ENCODE results near the gene CFAP74.

Gene CFAP74

GRCh38 chr1:1958071-1958541, 45.5 kb downstream of the CFAP74 start:
- Histone ChIP-seq H3K4me1 (ENCODE audit: control insufficient read depth, insufficient read depth, low read length) (no peaks in the 10 kb centered on the region), H3K4me3 (ENCODE audit: insufficient read depth, low read depth, low read length) (no peak overlapping the region), H3K27ac (ENCODE audit: insufficient read depth, low read depth, low read length, poor library complexity, severe bottlenecking) (no peak overlapping the region), H3K36me3 (ENCODE audit: control insufficient read depth, insufficient read depth, low read length) (no peaks in the 10 kb centered on the region), H3K27me3 (ENCODE audit: control insufficient read depth, insufficient read depth, low read length, poor library complexity, severe bottlenecking) (no peaks in the 10 kb centered on the region), H3K9me3 (ENCODE audit: control insufficient read depth, low read length) (no peaks in the 10 kb centered on the region)
- 94% methylated on average over 29 of the region's 29 CpGs for WGBS, 2 experiments

GRCh38 chr1:1957533-1957961, 46.0 kb downstream of the CFAP74 start:
- 88 to 91% methylated on average over 22 of the region's 22 CpGs for WGBS, 2 experiments
- H3K4me1 ChIP-seq (ENCODE audit: control insufficient read depth, insufficient read depth, low read length) = no peaks in the 10 kb centered on the region
- no peak overlapping the region for H3K4me3 ChIP-seq (ENCODE audit: insufficient read depth, low read depth, low read length)
- no peaks in the 10 kb centered on the region for H3K27me3 ChIP-seq (ENCODE audit: control insufficient read depth, insufficient read depth, low read length, poor library complexity, severe bottlenecking)
- no peaks in the 10 kb centered on the region for H3K36me3 ChIP-seq (ENCODE audit: control insufficient read depth, insufficient read depth, low read length)
- no peaks in the 10 kb centered on the region for H3K9me3 ChIP-seq (ENCODE audit: control insufficient read depth, low read length)
- H3K27ac ChIP-seq (ENCODE audit: insufficient read depth, low read depth, low read length, poor library complexity, severe bottlenecking) = no peak overlapping the region

DNA sequence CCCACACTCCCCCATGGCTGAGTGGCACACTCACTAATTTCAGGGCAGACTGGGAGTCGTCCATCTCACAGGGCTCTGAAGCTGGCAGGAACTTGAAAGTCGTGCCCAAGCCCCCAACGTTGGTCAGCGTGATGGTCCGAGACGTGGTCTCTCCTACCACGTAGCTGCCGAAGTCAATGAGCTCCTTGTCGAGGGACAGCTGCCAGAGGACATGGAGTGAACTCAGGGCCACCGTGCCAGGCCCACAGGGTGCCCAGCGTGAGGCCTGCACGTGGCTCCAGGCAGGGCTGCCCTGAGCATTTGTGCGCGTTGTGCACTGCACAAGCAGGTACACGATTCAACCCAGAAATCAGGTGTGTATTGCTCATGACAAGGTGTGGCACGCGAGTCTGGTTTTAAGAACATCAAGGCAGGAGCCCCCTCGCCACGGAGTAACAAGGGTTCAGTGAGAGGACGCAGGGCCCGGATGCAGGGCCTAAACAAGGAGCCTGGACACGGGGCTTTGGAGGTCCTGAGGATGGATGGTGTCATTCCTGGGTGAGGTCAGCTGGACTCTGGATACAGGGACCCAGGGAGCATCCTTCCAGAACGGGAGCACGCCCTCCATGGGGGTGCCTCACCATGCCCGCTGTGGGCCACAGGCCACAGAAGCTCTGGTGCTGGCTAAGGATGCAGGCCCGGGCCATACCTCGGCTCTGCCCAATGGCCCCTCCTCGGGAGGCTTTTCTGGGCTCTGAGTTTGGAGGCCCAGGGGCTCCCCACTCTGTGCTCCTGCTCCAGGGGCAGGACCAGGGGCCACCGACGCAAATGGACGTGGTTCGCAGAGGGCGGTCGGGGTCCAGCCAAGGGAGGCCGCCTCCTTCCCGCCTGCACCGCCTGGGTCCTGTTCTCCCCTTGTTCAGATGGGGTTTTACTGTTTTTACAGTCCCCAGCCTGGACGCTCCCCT, 46.7 kb downstream of the CFAP74 start:
- Histone ChIP-seq H3K9me3 (ENCODE audit: control insufficient read depth, low read length) (no peaks in the 10 kb centered on the region), H3K4me1 (ENCODE audit: control insufficient read depth, insufficient read depth, low read length) (no peaks in the 10 kb centered on the region), H3K27ac (ENCODE audit: insufficient read depth, low read depth, low read length, poor library complexity, severe bottlenecking) (no peak overlapping the region), H3K27me3 (ENCODE audit: control insufficient read depth, insufficient read depth, low read length, poor library complexity, severe bottlenecking) (no peaks in the 10 kb centered on the region), H3K4me3 (ENCODE audit: insufficient read depth, low read depth, low read length) (no peak overlapping the region), H3K36me3 (ENCODE audit: control insufficient read depth, insufficient read depth, low read length) (no peaks in the 10 kb centered on the region)
- 91% methylated on average over 38 of the region's 38 CpGs for WGBS, 2 experiments

GRCh38 chr1:1956101-1956500, 47.5 kb downstream of the CFAP74 start:
- no peak overlapping the region for H3K27ac ChIP-seq (ENCODE audit: insufficient read depth, low read depth, low read length, poor library complexity, severe bottlenecking)
- H3K4me1 ChIP-seq (ENCODE audit: control insufficient read depth, insufficient read depth, low read length) = no peaks in the 10 kb centered on the region
- no peak overlapping the region for H3K4me3 ChIP-seq (ENCODE audit: insufficient read depth, low read depth, low read length)
- no peaks in the 10 kb centered on the region for H3K36me3 ChIP-seq (ENCODE audit: control insufficient read depth, insufficient read depth, low read length)
- no peaks in the 10 kb centered on the region for H3K27me3 ChIP-seq (ENCODE audit: control insufficient read depth, insufficient read depth, low read length, poor library complexity, severe bottlenecking)
- no peaks in the 10 kb centered on the region for H3K9me3 ChIP-seq (ENCODE audit: control insufficient read depth, low read length)
- WGBS, 2 experiments = 89 to 91% methylated on average over 7 of the region's 7 CpGs

DNA sequence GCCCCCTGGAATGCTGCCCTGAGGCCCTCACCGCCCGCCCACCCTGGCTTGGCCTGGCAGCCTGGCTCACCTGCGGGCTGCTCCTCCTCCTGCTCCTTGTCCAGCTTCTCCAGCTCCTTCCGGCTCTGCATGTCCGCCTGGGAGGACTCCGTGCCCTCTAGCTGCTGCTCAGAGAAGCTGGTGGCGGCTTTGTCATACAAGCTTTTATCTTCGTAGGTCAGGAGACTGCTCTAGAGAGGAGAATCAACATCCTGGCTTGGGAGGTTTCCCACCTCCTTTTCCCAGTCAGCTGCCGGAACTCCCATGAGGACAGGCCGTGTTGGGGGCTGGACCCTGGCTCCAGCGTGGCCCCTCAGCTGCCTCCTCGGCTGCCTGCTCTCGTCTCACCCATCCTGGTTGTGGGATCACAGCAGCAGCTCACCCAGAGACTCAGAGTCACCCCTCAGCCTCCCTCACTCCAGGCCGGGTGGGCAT, 47.9 kb downstream of the CFAP74 start:
- Histone ChIP-seq H3K9me3 (ENCODE audit: control insufficient read depth, low read length) (no peaks in the 10 kb centered on the region), H3K4me1 (ENCODE audit: control insufficient read depth, insufficient read depth, low read length) (no peaks in the 10 kb centered on the region), H3K27ac (ENCODE audit: insufficient read depth, low read depth, low read length, poor library complexity, severe bottlenecking) (no peak overlapping the region), H3K36me3 (ENCODE audit: control insufficient read depth, insufficient read depth, low read length) (no peaks in the 10 kb centered on the region), H3K4me3 (ENCODE audit: insufficient read depth, low read depth, low read length) (no peak overlapping the region), H3K27me3 (ENCODE audit: control insufficient read depth, insufficient read depth, low read length, poor library complexity, severe bottlenecking) (no peaks in the 10 kb centered on the region)
- 80 to 81% methylated on average over 14 of the region's 14 CpGs for WGBS, 2 experiments

GRCh38 chr1:1954831-1955441, 48.6 kb downstream of the CFAP74 start:
- Histone ChIP-seq H3K4me3 (ENCODE audit: insufficient read depth, low read depth, low read length) (no peak overlapping the region), H3K36me3 (ENCODE audit: control insufficient read depth, insufficient read depth, low read length) (no peaks in the 10 kb centered on the region), H3K9me3 (ENCODE audit: control insufficient read depth, low read length) (no peaks in the 10 kb centered on the region), H3K4me1 (ENCODE audit: control insufficient read depth, insufficient read depth, low read length) (no peaks in the 10 kb centered on the region), H3K27ac (ENCODE audit: insufficient read depth, low read depth, low read length, poor library complexity, severe bottlenecking) (no peak overlapping the region), H3K27me3 (ENCODE audit: control insufficient read depth, insufficient read depth, low read length, poor library complexity, severe bottlenecking) (no peaks in the 10 kb centered on the region)
- 88% methylated on average over 46 of the region's 46 CpGs for WGBS, 2 experiments

DNA sequence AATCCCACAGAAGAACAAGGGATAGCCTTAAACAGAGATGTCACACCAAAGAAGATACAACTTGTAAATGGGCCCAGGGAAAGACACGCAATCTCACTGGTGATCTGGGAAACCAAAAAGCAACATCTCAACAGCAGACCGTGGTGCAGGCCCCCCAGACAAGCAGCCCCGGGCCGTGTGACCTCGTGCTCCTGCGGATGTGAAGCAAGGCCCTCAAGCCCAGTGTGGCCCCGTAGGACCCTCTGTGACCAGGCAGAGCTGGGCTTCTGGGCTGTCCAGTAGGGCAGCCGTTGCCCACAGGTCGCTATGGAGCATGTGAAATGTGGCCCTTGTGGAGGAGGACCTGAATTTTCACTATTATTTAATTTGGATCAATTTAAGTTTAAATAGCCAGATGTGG, 49.6 kb downstream of the CFAP74 start:
- H3K27me3 ChIP-seq (ENCODE audit: control insufficient read depth, insufficient read depth, low read length, poor library complexity, severe bottlenecking) = no peaks in the 10 kb centered on the region
- 92 to 93% methylated on average over 9 of the region's 9 CpGs for WGBS, 2 experiments
- H3K27ac ChIP-seq (ENCODE audit: insufficient read depth, low read depth, low read length, poor library complexity, severe bottlenecking) = no peak overlapping the region

GRCh38 chr1:1950940-1951339, 52.6 kb downstream of the CFAP74 start:
- no peak overlapping the region for H3K4me3 ChIP-seq (ENCODE audit: insufficient read depth, low read depth, low read length)
- H3K27ac ChIP-seq (ENCODE audit: insufficient read depth, low read depth, low read length, poor library complexity, severe bottlenecking) = no peak overlapping the region
- WGBS, 2 experiments = 89 to 96% methylated on average over 5 of the region's 5 CpGs
- no peaks in the 10 kb centered on the region for H3K9me3 ChIP-seq (ENCODE audit: control insufficient read depth, low read length)
- no peaks in the 10 kb centered on the region for H3K4me1 ChIP-seq (ENCODE audit: control insufficient read depth, insufficient read depth, low read length)
- no peaks in the 10 kb centered on the region for H3K36me3 ChIP-seq (ENCODE audit: control insufficient read depth, insufficient read depth, low read length)
- no peaks in the 10 kb centered on the region for H3K27me3 ChIP-seq (ENCODE audit: control insufficient read depth, insufficient read depth, low read length, poor library complexity, severe bottlenecking)

More for the DNA sequence above, 49.6 kb downstream of the CFAP74 start:
- Histone ChIP-seq H3K4me3 (ENCODE audit: insufficient read depth, low read depth, low read length) (no peak overlapping the region), H3K9me3 (ENCODE audit: control insufficient read depth, low read length) (no peaks in the 10 kb centered on the region), H3K36me3 (ENCODE audit: control insufficient read depth, insufficient read depth, low read length) (no peaks in the 10 kb centered on the region), H3K4me1 (ENCODE audit: control insufficient read depth, insufficient read depth, low read length) (no peaks in the 10 kb centered on the region)

DNA sequence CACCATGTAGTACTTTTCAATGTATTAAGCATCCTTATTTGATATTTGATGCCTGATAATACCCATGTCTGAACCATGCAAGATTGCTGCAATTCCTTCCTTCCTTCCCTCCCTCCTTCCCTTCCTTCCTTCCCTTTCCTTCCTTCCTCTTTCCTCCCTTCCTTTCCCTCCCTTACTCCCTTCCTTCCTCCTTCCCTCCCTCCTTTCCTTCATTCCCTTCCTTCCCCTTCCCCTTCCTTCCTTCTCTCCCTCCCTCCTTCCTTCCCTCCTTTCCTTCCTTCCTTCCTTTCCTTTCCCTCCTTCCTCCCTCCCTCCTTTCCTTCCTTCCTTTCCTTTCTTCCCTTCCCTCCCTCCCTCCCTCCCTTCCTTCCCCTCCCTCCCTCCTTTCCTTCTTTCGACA, 54.8 kb downstream of the CFAP74 start:
- 77 to 80% methylated on average over 1 of the region's 1 CpG for WGBS, 2 experiments
- Histone ChIP-seq H3K27me3 (ENCODE audit: control insufficient read depth, insufficient read depth, low read length, poor library complexity, severe bottlenecking) (no peaks in the 10 kb centered on the region), H3K4me3 (ENCODE audit: insufficient read depth, low read depth, low read length) (no peak overlapping the region), H3K9me3 (ENCODE audit: control insufficient read depth, low read length) (no peaks in the 10 kb centered on the region), H3K36me3 (ENCODE audit: control insufficient read depth, insufficient read depth, low read length) (no peaks in the 10 kb centered on the region), H3K4me1 (ENCODE audit: control insufficient read depth, insufficient read depth, low read length) (no peaks in the 10 kb centered on the region), H3K27ac (ENCODE audit: insufficient read depth, low read depth, low read length, poor library complexity, severe bottlenecking) (no peak overlapping the region)

GRCh38 chr1:1947493-1947892, 56.1 kb downstream of the CFAP74 start:
- no peaks in the 10 kb centered on the region for H3K27me3 ChIP-seq (ENCODE audit: control insufficient read depth, insufficient read depth, low read length, poor library complexity, severe bottlenecking)

More at GRCh38 chr1:1947493-1947892, 56.1 kb downstream of the CFAP74 start:
- Histone ChIP-seq H3K27ac (ENCODE audit: insufficient read depth, low read depth, low read length, poor library complexity, severe bottlenecking) (no peak overlapping the region), H3K4me1 (ENCODE audit: control insufficient read depth, insufficient read depth, low read length) (no peaks in the 10 kb centered on the region), H3K4me3 (ENCODE audit: insufficient read depth, low read depth, low read length) (no peak overlapping the region), H3K9me3 (ENCODE audit: control insufficient read depth, low read length) (no peaks in the 10 kb centered on the region), H3K36me3 (ENCODE audit: control insufficient read depth, insufficient read depth, low read length) (no peaks in the 10 kb centered on the region)
- 85 to 86% methylated on average over 14 of the region's 14 CpGs for WGBS, 2 experiments

Data from ectodermal cell (in vitro differentiated cells).